CD4-positive, CD25-positive, alpha-beta regulatory T cell (primary cell): ENCODE results near the gene NUP188. TPM values are rescaled to one million over a fixed set of nuclear protein-coding genes. Genes with fewer than 3 reads are reported as not detected.

Source experiments
- ATAC-seq, 2 donors: fragments of 150-1000 bp; cut with Tn5 transposase; one replicate each; pipeline ENCODE4 v1.10.0; 2021; ENCODE audit warnings: low read depth in 2 of 2, moderate number of reproducible peaks in 2 of 2, moderate library complexity in 1 of 2
- DNase-seq, 3 donors: peaks; one replicate each; pipeline versions ENCODE4 v3.0.0 to v3.0.0-alpha.2; 2012 to 2022; ENCODE audit warnings: mixed read lengths in 1 of 3
- H3K27ac ChIP-seq: one replicate; pipeline ENCODE4 v1.7.0; 2013; ENCODE audit warnings: mild to moderate bottlenecking, low read length; ENCODE audit not compliant: insufficient read depth, poor library complexity, severe bottlenecking
- H3K27me3 ChIP-seq: one replicate; pipeline ENCODE4 v1.7.0; 2013; ENCODE audit warnings: low read length; ENCODE audit not compliant: control insufficient read depth, insufficient read depth
- H3K36me3 ChIP-seq: one replicate; pipeline ENCODE4 v1.7.0; 2013; ENCODE audit warnings: mild to moderate bottlenecking, low read length, moderate library complexity; ENCODE audit not compliant: control insufficient read depth, insufficient read depth
- H3K4me1 ChIP-seq: 2 replicates; pipeline ENCODE4 v1.7.0; 2013; ENCODE audit warnings: mild to moderate bottlenecking, low read length; ENCODE audit not compliant: insufficient read depth, control insufficient read depth, poor library complexity, severe bottlenecking
- H3K4me3 ChIP-seq: one replicate; pipeline ENCODE4 v1.7.0; 2013; ENCODE audit warnings: low read depth, mild to moderate bottlenecking, low read length, moderate library complexity
- H3K9me3 ChIP-seq, 2 experiments: 1 replicate in 1 of 2; 2 replicates in 1 of 2; pipeline ENCODE4 v1.7.0; 2013; ENCODE audit warnings: low read length in 2 of 2, mild to moderate bottlenecking in 1 of 2, moderate library complexity in 1 of 2; ENCODE audit not compliant: control insufficient read depth in 2 of 2
- H3K27ac Mint-ChIP-seq, 3 donors: one replicate each; pipeline ENCODE4 v1.8.0; 2020 to 2022; ENCODE audit warnings: mild to moderate bottlenecking in 3 of 3, mixed read lengths in 3 of 3, moderate library complexity in 2 of 3
- H3K27me3 Mint-ChIP-seq: one replicate; pipeline ENCODE4 v1.8.0; 2022; ENCODE audit warnings: mild to moderate bottlenecking, mixed read lengths
- H3K36me3 Mint-ChIP-seq: one replicate; pipeline ENCODE4 v1.8.0; 2020; ENCODE audit warnings: mixed read lengths
- H3K4me1 Mint-ChIP-seq, 4 donors: one replicate each; pipeline ENCODE4 v1.8.0; 2020 to 2022; ENCODE audit warnings: mixed read lengths in 4 of 4, mild to moderate bottlenecking in 1 of 4
- H3K4me3 Mint-ChIP-seq, 4 donors: one replicate each; pipeline ENCODE4 v1.8.0; 2020 to 2022; ENCODE audit warnings: mild to moderate bottlenecking in 4 of 4, mixed read lengths in 4 of 4, moderate library complexity in 3 of 4
- H3K9me3 Mint-ChIP-seq, 7 donors: one replicate each; pipeline ENCODE4 v1.8.0; 2020 to 2022; ENCODE audit warnings: mixed read lengths in 7 of 7, mild to moderate bottlenecking in 3 of 7, moderate library complexity in 2 of 7
- polyA plus RNA-seq, 4 donors: library from polyadenylated mRNA; unstranded; fragments of 300-500 nt; fragmentation: Illumina TruSeq; gene quantifications; one replicate each; pipeline ENCODE4 v1.2.3, GENCODE V29; 2021
- total RNA-seq: library from RNA; stranded (reverse); gene quantifications from one replicate; pipeline ENCODE4 v1.2.3, GENCODE V29; 2022

The NUP188 gene
- total and polyA plus RNA-seq, 5 donors from 2014 or later, result 20.8 to 74.3 (median 22.6) TPM

- Histone ChIP-seq H3K9me3 (no peaks in the 10 kb centered on the region), H3K4me1 (peaks cover 22% of the 10 kb centered on the region), H3K27ac (no peak overlapping the region), H3K27me3 (no peaks in the 10 kb centered on the region), H3K4me3 (no peak overlapping the region), H3K36me3 (peaks cover 21% of the 10 kb centered on the region)
- H3K27me3 Mint-ChIP-seq, result no peaks in the 10 kb centered on the region
- H3K36me3 Mint-ChIP-seq, result peaks cover 5% of the 10 kb centered on the region
- H3K27ac Mint-ChIP-seq, result peak overlapping the region in 1 of 3 donors; percentile 55
- peak overlapping the region; percentile 72 to 99 (median 92) for H3K4me3 Mint-ChIP-seq
- ATAC-seq (no peak), DNase-seq (no peak)
- no peaks in the 10 kb centered on the region for H3K9me3 Mint-ChIP-seq
- peaks cover 4 to 39% (median 18%) of the 10 kb centered on the region in 4 donors for H3K4me1 Mint-ChIP-seq
Observed at GRCh38 chr9:129038109-129038852, 90.8 kb downstream of the NUP188 start.

- peaks cover 25% of the 10 kb centered on the region for H3K36me3 ChIP-seq
- Mint-ChIP-seq H3K27ac (peak overlapping the region in 2 of 3 donors; percentile 25 to 73), H3K27me3 (no peaks in the 10 kb centered on the region), H3K36me3 (peaks cover 9% of the 10 kb centered on the region), H3K4me3 (peak overlapping the region in 2 of 4 donors; percentile 38 to 75), H3K4me1 (peaks cover 8 to 39% (median 18%) of the 10 kb centered on the region in 4 donors), H3K9me3 (no peaks in the 10 kb centered on the region)
- H3K4me1 ChIP-seq, result peaks cover 22% of the 10 kb centered on the region
- H3K27me3 ChIP-seq, result no peaks in the 10 kb centered on the region
- DNase-seq (no peak), ATAC-seq (no peak)
- no peaks in the 10 kb centered on the region for H3K9me3 ChIP-seq
- H3K27ac ChIP-seq, result no peak overlapping the region
- H3K4me3 ChIP-seq, result no peak overlapping the region
Observed at GRCh38 chr9:129040113-129040643, 92.7 kb downstream of the NUP188 start.

- Histone ChIP-seq H3K9me3 (no peaks in the 10 kb centered on the region), H3K27ac (no peak overlapping the region), H3K4me3 (no peak overlapping the region), H3K27me3 (no peaks in the 10 kb centered on the region), H3K4me1 (peaks cover 16% of the 10 kb centered on the region), H3K36me3 (peaks cover 30% of the 10 kb centered on the region)
- Mint-ChIP-seq H3K36me3 (peaks cover 15% of the 10 kb centered on the region), H3K4me3 (peak overlapping the region in 1 of 4 donors; percentile 54), H3K27me3 (no peaks in the 10 kb centered on the region), H3K9me3 (no peaks in the 10 kb centered on the region), H3K4me1 (peaks cover 7 to 26% (median 9%) of the 10 kb centered on the region in 4 donors), H3K27ac (no peak overlapping the region)
- no peak for ATAC-seq
- no peak for DNase-seq
Observed at GRCh38 chr9:129042016-129042415, 94.5 kb downstream of the NUP188 start.

- Histone ChIP-seq H3K27ac (no peak overlapping the region), H3K4me1 (no peaks in the 10 kb centered on the region), H3K9me3 (no peaks in the 10 kb centered on the region), H3K27me3 (no peaks in the 10 kb centered on the region), H3K4me3 (no peak overlapping the region), H3K36me3 (peaks cover 48% of the 10 kb centered on the region)
- Mint-ChIP-seq H3K4me3 (no peak overlapping the region), H3K36me3 (peaks cover 13% of the 10 kb centered on the region), H3K27ac (no peak overlapping the region), H3K27me3 (no peaks in the 10 kb centered on the region), H3K9me3 (no peaks in the 10 kb centered on the region), H3K4me1 (peaks cover 0 to 2% (median 0%) of the 10 kb centered on the region in 4 donors)
- ATAC-seq (no peak), DNase-seq (no peak)
Observed at GRCh38 chr9:129052592-129052991, 105.1 kb downstream of the NUP188 start.

- H3K4me1 ChIP-seq, result no peaks in the 10 kb centered on the region
- peaks cover 44% of the 10 kb centered on the region for H3K36me3 ChIP-seq
- Mint-ChIP-seq H3K4me1 (peaks cover 0 to 2% (median 0%) of the 10 kb centered on the region in 4 donors), H3K9me3 (no peaks in the 10 kb centered on the region), H3K27ac (no peak overlapping the region), H3K27me3 (no peaks in the 10 kb centered on the region), H3K4me3 (no peak overlapping the region), H3K36me3 (peaks cover 13% of the 10 kb centered on the region)
- DNase-seq (no peak), ATAC-seq (no peak)
- no peaks in the 10 kb centered on the region for H3K27me3 ChIP-seq
- no peak overlapping the region for H3K27ac ChIP-seq
- H3K9me3 ChIP-seq, result no peaks in the 10 kb centered on the region
- no peak overlapping the region for H3K4me3 ChIP-seq
Observed at GRCh38 chr9:129053020-129053419, 105.5 kb downstream of the NUP188 start.

GRCh38 chr9:129054163-129054851 lies 106.8 kb downstream of the NUP188 start:
- Mint-ChIP-seq H3K36me3 (peaks cover 8% of the 10 kb centered on the region), H3K27me3 (no peaks in the 10 kb centered on the region), H3K4me1 (peaks cover 0 to 2% (median 0%) of the 10 kb centered on the region in 4 donors), H3K4me3 (no peak overlapping the region), H3K27ac (no peak overlapping the region), H3K9me3 (peaks cover 0 to 1% (median 0%) of the 10 kb centered on the region in 7 donors)
- H3K36me3 ChIP-seq, result peaks cover 37% of the 10 kb centered on the region
- H3K27ac ChIP-seq, result no peak overlapping the region
- ATAC-seq (no peak), DNase-seq (no peak)
- H3K4me1 ChIP-seq, result no peaks in the 10 kb centered on the region
- H3K9me3 ChIP-seq, result no peaks in the 10 kb centered on the region
- H3K27me3 ChIP-seq, result no peaks in the 10 kb centered on the region
- no peak overlapping the region for H3K4me3 ChIP-seq
